Spleen (tissue), 11 donors: ENCODE measurements around the gene PNMA8B. TPM values are rescaled to one million over a fixed set of nuclear protein-coding genes. Genes with fewer than 3 reads are reported as not detected.

Experiments used
- DNase-seq: peaks from one replicate; pipeline ENCODE4 v3.0.0-alpha.2; 2020
- H3K27ac ChIP-seq, 8 donors: fragments of 200-600 bp; sonication (generic) in 7 of 8; 1 replicate in 4 of 8; 2 replicates in 4 of 8; pipeline versions ENCODE4 v1.5.0 to v1.8.0; 2016 to 2021; ENCODE audit warnings: inconsistent platforms in 4 of 8, mild to moderate bottlenecking in 4 of 8, moderate library complexity in 1 of 8
- H3K27me3 ChIP-seq, 7 donors: fragments of 200-600 bp; sonication (generic) in 6 of 7; replicated peaks in 1 of 7; 1 replicate in 4 of 7; 2 replicates in 3 of 7; pipeline versions ENCODE4 v1.5.0 to v1.8.0; 2016 to 2021; ENCODE audit warnings: inconsistent platforms in 3 of 7, mild to moderate bottlenecking in 1 of 7
- H3K36me3 ChIP-seq, 6 donors: fragments of 200-600 bp; sonication (generic) in 5 of 6; 1 replicate in 4 of 6; 2 replicates in 2 of 6; pipeline versions ENCODE4 v1.5.0 to v1.8.0; 2016 to 2021; ENCODE audit warnings: inconsistent platforms in 2 of 6
- H3K4me1 ChIP-seq, 6 donors: fragments of 200-600 bp; sonication (generic) in 5 of 6; 1 replicate in 3 of 6; 2 replicates in 3 of 6; pipeline versions ENCODE4 v1.5.0 to v1.8.0; 2016 to 2021; ENCODE audit warnings: inconsistent platforms in 3 of 6
- H3K4me3 ChIP-seq, 8 donors: fragments of 200-600 bp; sonication (generic) in 7 of 8; 1 replicate in 4 of 8; 2 replicates in 4 of 8; pipeline versions ENCODE4 v1.5.0 to v1.8.0; 2016 to 2021; ENCODE audit warnings: inconsistent platforms in 4 of 8, mild to moderate bottlenecking in 4 of 8, moderate library complexity in 2 of 8
- H3K9me3 ChIP-seq, 8 donors: fragments of 200-600 bp; sonication (generic) in 7 of 8; 1 replicate in 4 of 8; 2 replicates in 4 of 8; pipeline versions ENCODE4 v1.5.0 to v1.8.0; 2016 to 2021; ENCODE audit warnings: inconsistent platforms in 4 of 8
- POLR2A ChIP-seq, 3 donors: fragments of 450-650 bp; IDR thresholded peaks; one replicate each; pipeline ENCODE4 v1.5.1; 2017; ENCODE audit warnings: antibody characterized with exemption in 3 of 3, mild to moderate bottlenecking in 1 of 3
- POLR2AphosphoS5 ChIP-seq, 3 donors: sonication (generic); formaldehyde crosslinking; IDR thresholded peaks; one replicate each; pipeline ENCODE4 v1.5.1; 2017; ENCODE audit warnings: antibody characterized with exemption in 3 of 3
- WGBS, 5 donors: extraction: QIAGEN DNeasy Blood & Tissue Kit in 3 of 5; methylation state at CpG; one replicate each; pipeline versions ENCODE4 v1.1.5 to v1.1.7; 2013 to 2018; 5-methylcytosine and 5-hydroxymethylcytosine counted together
- intact Hi-C: fragments of 100-400 bp; cut with DNase I; formaldehyde crosslinking; loops from one replicate; pipeline ENCODE4 v1.15.0; 2023; ENCODE audit warnings: low total_unique reads
- polyA plus RNA-seq, 3 donors: library from polyadenylated mRNA; stranded (reverse); fragments of 200-250 nt; gene quantifications; one replicate each; pipeline ENCODE4 v1.2.1, GENCODE V29; 2013
- total RNA-seq, 7 donors: library from RNA; depleted of rRNA in 3 of 7; stranded (reverse); fragments of >200 nt in 3 of 7; fragmentation: NEBNext Ultra II Directional in 4 of 7; extraction: Animal tissue kit (Norgen Biotek cat#: 25700) in 4 of 7; gene quantifications; one replicate each; pipeline versions ENCODE4 v1.1.0 to v1.2.1, GENCODE V29; 2016 to 2021
- TF ChIP-seq, protein P1 (sequence below), 11 experiments: fragments of 200-600 bp in 7 of 11; fragments of 450-650 bp in 4 of 11; sonication (generic) in 4 of 11; IDR thresholded peaks in 8 of 11; conservative IDR thresholded peaks in 3 of 11; 1 replicate in 7 of 11; 2 replicates in 4 of 11; pipeline versions ENCODE4 v1.4.0 to v1.8.0; 2016 to 2021; ENCODE audit warnings: antibody characterized with exemption in 11 of 11, inconsistent platforms in 4 of 11, mild to moderate bottlenecking in 1 of 11
- donor health status: healthy with polysubstance abuse.
- donor health status: DM: no; HTN: no; CAD: no; lungs with moderate emphysema.
- donor health status: DM: no; HTN: no; CAD: no.
- donor health status: Bipolar disorder and iron deficiency.
- donor health status: healthy.
- donor health status: DM: no; HTN: no; CAD: no.
- donor health status: DM: yes; HTN: yes; CAD: no.

PNMA8B gene
- total and polyA plus RNA-seq, 10 donors, result 0.57 to 5.7 (median 2.9) TPM

DNA sequence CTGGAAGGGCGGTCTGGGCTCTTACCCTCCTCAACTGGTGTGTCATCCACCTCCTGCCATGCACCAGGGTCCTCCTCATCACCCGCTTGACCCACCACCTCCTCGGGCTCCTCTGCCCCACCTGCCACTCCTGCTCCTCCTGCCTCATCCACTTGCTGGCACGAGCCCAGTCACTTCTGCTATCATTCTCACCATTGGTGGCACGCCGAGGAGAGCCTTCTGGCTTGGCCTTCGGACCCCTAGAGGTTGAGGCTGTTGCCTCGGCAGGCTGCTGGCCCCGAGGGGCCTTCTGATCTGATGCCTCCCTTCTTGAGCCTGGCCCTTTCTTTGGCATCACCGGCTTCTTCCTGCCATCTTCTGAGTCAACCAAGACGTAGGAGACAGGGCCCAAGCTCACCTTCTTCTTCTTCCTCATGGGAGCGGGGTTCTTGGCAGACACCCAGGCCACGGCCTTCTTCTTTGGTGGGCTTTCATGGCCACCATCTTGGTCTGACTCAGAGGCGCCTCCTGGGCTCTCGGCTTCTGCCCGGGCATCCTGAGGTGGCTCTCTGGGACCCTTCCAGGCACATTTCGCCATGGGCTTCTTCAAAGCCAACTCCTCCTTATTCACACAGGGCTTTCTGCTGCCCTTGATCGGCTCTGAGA lies 26.0 kb downstream of the PNMA8B start:
- no peak for TF ChIP-seq POLR2A (IDR thresholded peaks at IDR 0.05)
- TF ChIP-seq POLR2AphosphoS5 (IDR thresholded peaks at IDR 0.05), result no peak
- intact Hi-C loops, result no loop called here
- Histone ChIP-seq H3K4me3 (no peak overlapping the region), H3K36me3 (no peaks in the 10 kb centered on the region), H3K4me1 (peaks cover 0 to 13% (median 7%) of the 10 kb centered on the region in 6 donors), H3K27ac (no peak overlapping the region), H3K27me3 (peaks cover 0 to 61% (median 11%) of the 10 kb centered on the region in 7 donors), H3K9me3 (no peaks in the 10 kb centered on the region)
- no peak for DNase-seq
- WGBS, 5 donors, result 86 to 98% (median 91%) methylated on average over 18 of the region's 18 CpGs

- Histone ChIP-seq H3K9me3 (no peaks in the 10 kb centered on the region), H3K36me3 (no peaks in the 10 kb centered on the region), H3K4me3 (no peak overlapping the region), H3K4me1 (peaks cover 0 to 10% (median 7%) of the 10 kb centered on the region in 6 donors), H3K27me3 (peaks cover 0 to 38% (median 7%) of the 10 kb centered on the region in 7 donors), H3K27ac (no peak overlapping the region)
- WGBS, 5 donors, result 59 to 70% (median 61%) methylated on average over 15 of the region's 15 CpGs
- no peak for DNase-seq
- intact Hi-C loops, result no loop called here
- TF ChIP-seq POLR2AphosphoS5 (IDR thresholded peaks at IDR 0.05), result no peak
- TF ChIP-seq, protein P1, sequence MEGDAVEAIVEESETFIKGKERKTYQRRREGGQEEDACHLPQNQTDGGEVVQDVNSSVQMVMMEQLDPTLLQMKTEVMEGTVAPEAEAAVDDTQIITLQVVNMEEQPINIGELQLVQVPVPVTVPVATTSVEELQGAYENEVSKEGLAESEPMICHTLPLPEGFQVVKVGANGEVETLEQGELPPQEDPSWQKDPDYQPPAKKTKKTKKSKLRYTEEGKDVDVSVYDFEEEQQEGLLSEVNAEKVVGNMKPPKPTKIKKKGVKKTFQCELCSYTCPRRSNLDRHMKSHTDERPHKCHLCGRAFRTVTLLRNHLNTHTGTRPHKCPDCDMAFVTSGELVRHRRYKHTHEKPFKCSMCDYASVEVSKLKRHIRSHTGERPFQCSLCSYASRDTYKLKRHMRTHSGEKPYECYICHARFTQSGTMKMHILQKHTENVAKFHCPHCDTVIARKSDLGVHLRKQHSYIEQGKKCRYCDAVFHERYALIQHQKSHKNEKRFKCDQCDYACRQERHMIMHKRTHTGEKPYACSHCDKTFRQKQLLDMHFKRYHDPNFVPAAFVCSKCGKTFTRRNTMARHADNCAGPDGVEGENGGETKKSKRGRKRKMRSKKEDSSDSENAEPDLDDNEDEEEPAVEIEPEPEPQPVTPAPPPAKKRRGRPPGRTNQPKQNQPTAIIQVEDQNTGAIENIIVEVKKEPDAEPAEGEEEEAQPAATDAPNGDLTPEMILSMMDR (IDR thresholded peaks at IDR 0.05 in 8 of 11, conservative IDR thresholded peaks at IDR 0.05 in 3 of 11), result no peak
- TF ChIP-seq POLR2A (IDR thresholded peaks at IDR 0.05), result no peak
These were observed 29.0 kb downstream of the PNMA8B start for GRCh38 chr19:46466536-46467196.

- WGBS, 5 donors, result 78 to 99% (median 82%) methylated on average over 7 of the region's 7 CpGs
- intact Hi-C loops, result no loop called here
- DNase-seq, result no peak
These were observed 32.2 kb downstream of the PNMA8B start for GRCh38 chr19:46463516-46463915.

DNA sequence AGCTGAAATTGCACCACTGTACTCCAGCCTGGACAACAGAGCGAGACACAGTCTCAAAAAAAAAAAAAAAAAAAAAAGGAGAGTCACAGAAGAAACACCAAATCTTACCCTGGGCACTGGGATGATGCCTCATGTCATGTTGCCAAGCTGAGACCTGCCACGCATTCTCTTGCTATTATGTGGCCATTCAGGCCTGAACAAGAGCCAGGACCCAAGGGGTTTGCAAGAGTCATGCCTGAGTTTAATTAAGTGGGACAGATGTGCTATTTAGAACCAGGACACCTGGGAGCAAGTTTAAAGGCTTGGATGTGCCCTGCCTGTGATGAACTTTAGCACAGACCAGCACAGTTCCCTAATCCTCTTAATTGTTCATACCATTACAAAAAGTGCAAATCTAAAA lies 34.1 kb downstream of the PNMA8B start:
- no peaks in the 10 kb centered on the region for H3K36me3 ChIP-seq
- intact Hi-C loops, result no loop called here
- no peak for DNase-seq
- H3K27me3 ChIP-seq, result peaks cover 0 to 48% (median 0%) of the 10 kb centered on the region in 7 donors
- H3K4me1 ChIP-seq, result peaks cover 0 to under 1% (median 0%) of the 10 kb centered on the region in 6 donors
- no peak overlapping the region for H3K27ac ChIP-seq
- no peaks in the 10 kb centered on the region for H3K9me3 ChIP-seq
- WGBS, 5 donors, result 86 to 98% (median 88%) methylated on average over 2 of the region's 2 CpGs
- TF ChIP-seq POLR2A (IDR thresholded peaks at IDR 0.05) (no peak), POLR2AphosphoS5 (IDR thresholded peaks at IDR 0.05) (no peak)
- TF ChIP-seq, protein P1 (IDR thresholded peaks at IDR 0.05 in 8 of 11, conservative IDR thresholded peaks at IDR 0.05 in 3 of 11), result no peak
- no peak overlapping the region for H3K4me3 ChIP-seq

More at GRCh38 chr19:46463516-46463915, 32.2 kb downstream of the PNMA8B start:
- H3K27me3 ChIP-seq, result peaks cover 0 to 35% (median 0%) of the 10 kb centered on the region in 7 donors
- H3K9me3 ChIP-seq, result no peaks in the 10 kb centered on the region
- peaks cover 0 to 4% (median 0%) of the 10 kb centered on the region in 6 donors for H3K4me1 ChIP-seq
- H3K4me3 ChIP-seq, result no peak overlapping the region
- TF ChIP-seq POLR2AphosphoS5 (IDR thresholded peaks at IDR 0.05), result no peak
- TF ChIP-seq, protein P1 (IDR thresholded peaks at IDR 0.05 in 8 of 11, conservative IDR thresholded peaks at IDR 0.05 in 3 of 11), result no peak
- TF ChIP-seq POLR2A (IDR thresholded peaks at IDR 0.05), result no peak
- H3K36me3 ChIP-seq, result no peaks in the 10 kb centered on the region
- no peak overlapping the region for H3K27ac ChIP-seq
